GM20000 (cell line): ENCODE results near the gene CBARP.

ENCODE experiments used
- DNase-seq: peaks from one replicate; pipeline ENCODE4 v3.0.0; 2012; ENCODE audit warnings: low spot score
- CTCF ChIP-seq: IDR thresholded peaks from 2 replicates; pipeline ENCODE4 v1.5.1; 2012; ENCODE audit warnings: mild to moderate bottlenecking, control low read depth; ENCODE audit errors: extremely low read depth, missing control alignments

CBARP gene

GRCh38 chr19:1255186-1256161, 17.7 kb upstream of the CBARP start:
- no peak for DNase-seq
- TF ChIP-seq CTCF, result no peak

- DNase-seq, result no peak
- TF ChIP-seq CTCF, result no peak
Measured at GRCh38 chr19:1254530-1255185, 16.9 kb upstream of the CBARP start.

- TF ChIP-seq CTCF, result no peak
- DNase-seq, result no peak
Measured at GRCh38 chr19:1254081-1254527, 16.3 kb upstream of the CBARP start.

DNA sequence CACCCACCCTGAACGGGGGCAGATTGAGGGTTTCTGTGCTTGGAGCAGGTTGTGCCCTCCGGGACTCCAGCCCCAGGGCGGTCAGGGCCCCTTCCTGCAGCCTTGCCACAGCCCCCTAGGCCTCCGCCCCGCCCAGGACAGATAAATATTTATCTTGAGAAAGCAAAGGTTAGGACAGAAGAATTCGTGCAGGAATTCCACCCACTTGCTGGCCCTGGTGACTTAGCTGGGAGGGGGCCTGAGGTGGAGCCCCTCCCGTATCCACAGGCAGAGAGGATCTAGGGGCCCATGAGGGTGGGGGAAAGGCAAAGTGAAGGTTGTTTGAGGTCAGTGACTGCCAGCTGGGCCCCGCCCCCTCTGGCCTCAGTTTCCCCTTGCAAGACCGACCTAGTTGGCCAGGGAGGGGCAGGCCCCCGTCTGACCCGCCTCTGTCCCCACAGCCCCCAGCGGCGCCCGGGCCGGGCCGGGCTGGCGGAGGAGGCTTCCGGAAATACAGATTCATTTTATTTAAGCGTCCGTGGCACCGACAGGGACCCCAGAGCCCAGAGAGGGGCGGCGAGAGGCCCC, 15.8 kb upstream of the CBARP start:
- DNase-seq, result no peak
- TF ChIP-seq CTCF, result no peak

DNA sequence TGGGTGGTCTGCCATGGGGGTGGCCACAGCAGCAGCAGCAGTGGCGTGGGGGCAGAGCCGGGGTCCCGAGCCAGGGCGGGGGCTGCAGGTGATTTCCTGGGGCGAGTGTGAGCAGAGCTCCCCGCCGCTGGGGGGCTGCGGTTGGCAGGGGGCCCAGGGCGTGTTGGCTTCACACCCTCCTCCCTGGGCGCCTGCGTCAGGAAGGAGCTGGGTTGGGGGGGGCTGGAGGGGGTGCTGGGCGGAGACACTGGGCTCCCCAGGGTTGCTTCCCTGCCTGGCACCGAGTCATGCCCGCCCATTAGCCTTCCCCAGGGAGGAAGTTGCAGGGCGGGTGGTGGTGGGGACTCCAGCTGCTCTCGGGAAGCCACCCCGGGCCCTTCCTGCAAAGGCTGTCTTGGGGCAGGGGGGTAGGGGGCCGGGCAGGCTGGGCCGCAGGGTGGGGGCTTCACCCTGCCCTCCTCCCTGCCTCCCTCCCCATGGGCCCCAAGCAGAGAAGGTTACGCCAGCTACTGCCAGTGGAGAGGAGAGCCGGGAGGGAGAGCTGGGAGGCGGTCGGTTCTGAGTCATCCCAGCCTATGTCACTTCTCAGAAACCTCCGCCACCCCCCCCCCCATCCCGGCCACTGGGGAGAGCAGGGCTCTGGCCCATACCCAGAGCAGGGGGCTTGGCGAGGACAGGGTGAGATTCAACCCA, 15.2 kb upstream of the CBARP start:
- DNase-seq, result peak; percentile 75

GRCh38 chr19:1252221-1252820, 14.5 kb upstream of the CBARP start:
- no peak for TF ChIP-seq CTCF
- peak; percentile 72 for DNase-seq

More for the DNA sequence above, 15.2 kb upstream of the CBARP start:
- no peak for TF ChIP-seq CTCF
